H1 (cell line): ENCODE data around the gene SHANK2. TPM values are rescaled to one million over a fixed set of nuclear protein-coding genes. Genes with fewer than 3 reads are reported as not detected.

Experiments
- CTCF ChIA-PET: fragments of 300-600 bp; sonication (Branson Sonifier 250); formaldehyde crosslinking; loops from one replicate; lab custom pipeline; 2021; ENCODE audit not compliant: partially characterized antibody; lab: Charles Lee
- POLR2A ChIA-PET: fragments of 300-600 bp; sonication (Branson Sonifier 250); formaldehyde crosslinking; loops from one replicate; lab custom pipeline; 2021; ENCODE audit warnings: inconsistent platforms; ENCODE audit not compliant: partially characterized antibody; lab: Charles Lee
- DNase-seq, 2 experiments: peaks; one replicate each; pipeline versions ENCODE4 v3.0.0 to v3.0.0-alpha.2; 2010 to 2022; ENCODE audit warnings: low spot score in 2 of 2, low read depth in 1 of 2, mixed read lengths in 1 of 2
- FAIRE-seq: peaks from 2 replicates; lab custom pipeline; 2011; peaks lifted over from hg19 to GRCh38; lab: Jason Lieb, UNC
- H2AFZ ChIP-seq: 2 replicates; pipeline ENCODE4 v1.8.1; 2012; ENCODE audit warnings: low read length, inconsistent platforms
- H2AK5ac ChIP-seq: 2 replicates; pipeline ENCODE4 v1.6.1; 2013; ENCODE audit warnings: low read depth, low read length
- H2BK120ac ChIP-seq: replicated peaks from 2 replicates; pipeline ENCODE3; 2013; ENCODE audit warnings: low read depth, low read length, inconsistent platforms
- H2BK12ac ChIP-seq: 2 replicates; pipeline ENCODE4 v1.6.1; 2013; ENCODE audit warnings: low read depth, low read length
- H2BK15ac ChIP-seq: 2 replicates; pipeline ENCODE4 v1.6.1; 2013; ENCODE audit warnings: low read length
- H2BK20ac ChIP-seq: 2 replicates; pipeline ENCODE4 v1.6.1; 2013; ENCODE audit warnings: low read length
- H2BK5ac ChIP-seq: 2 replicates; pipeline ENCODE4 v1.6.1; 2013; ENCODE audit warnings: low read depth, low read length
- H3K14ac ChIP-seq: 2 replicates; pipeline ENCODE4 v1.6.1; 2013; ENCODE audit warnings: inconsistent platforms; ENCODE audit not compliant: insufficient read length
- H3K18ac ChIP-seq: 2 replicates; pipeline ENCODE4 v1.6.1; 2013; ENCODE audit warnings: low read length; ENCODE audit errors: extremely low read depth
- H3K23ac ChIP-seq: 2 replicates; pipeline ENCODE4 v1.6.1; 2013; ENCODE audit warnings: inconsistent platforms; ENCODE audit not compliant: insufficient read length
- H3K23me2 ChIP-seq: 2 replicates; pipeline ENCODE4 v1.6.1; 2013; ENCODE audit warnings: low read depth, low read length
- H3K27ac ChIP-seq: 2 replicates; pipeline ENCODE4 v1.6.1; 2011; ENCODE audit warnings: low read depth, low read length, inconsistent platforms
- H3K27me3 ChIP-seq, 4 experiments: replicated peaks in 1 of 4; 1 replicate in 1 of 4; 2 replicates in 3 of 4; pipeline versions ENCODE4 v1.6.1 to v1.8.1; 2011 to 2013; ENCODE audit warnings: low read length in 3 of 4, mild to moderate bottlenecking in 3 of 4, inconsistent platforms in 2 of 4, mixed read lengths in 2 of 4, moderate library complexity in 1 of 4; ENCODE audit not compliant: control insufficient read depth in 3 of 4, insufficient read depth in 3 of 4; ENCODE audit errors: extremely low read depth in 1 of 4
- H3K36me3 ChIP-seq, 4 experiments: 2 replicates each; pipeline versions ENCODE4 v1.6.1 to v1.8.1; 2011 to 2013; ENCODE audit warnings: mild to moderate bottlenecking in 4 of 4, low read length in 3 of 4, moderate library complexity in 2 of 4, control low read depth in 1 of 4, inconsistent platforms in 1 of 4; ENCODE audit not compliant: insufficient read depth in 4 of 4, control insufficient read depth in 2 of 4
- H3K4ac ChIP-seq: replicated peaks from 2 replicates; pipeline ENCODE3; 2013; ENCODE audit warnings: low read length, low read depth, mixed read lengths, inconsistent platforms; ENCODE audit not compliant: insufficient read length
- H3K4me1 ChIP-seq, 4 experiments: replicated peaks in 1 of 4; 1 replicate in 1 of 4; 2 replicates in 3 of 4; pipeline versions ENCODE4 v1.6.1 to v1.8.1; 2011 to 2013; ENCODE audit warnings: low read length in 3 of 4, inconsistent platforms in 2 of 4, mixed read lengths in 1 of 4; ENCODE audit not compliant: insufficient read depth in 4 of 4, control insufficient read depth in 3 of 4
- H3K4me2 ChIP-seq, 2 experiments: 2 replicates each; pipeline versions ENCODE4 v1.6.1 to v1.8.1; 2011 to 2013; ENCODE audit warnings: low read depth in 2 of 2, low read length in 2 of 2, control low read depth in 1 of 2, inconsistent platforms in 1 of 2, mild to moderate bottlenecking in 1 of 2; ENCODE audit not compliant: insufficient read depth in 1 of 2
- H3K4me3 ChIP-seq, 4 experiments: fragments of 200-600, 300-600 bp in 1 of 4; sonication (generic), shearing (Covaris generic), sonication (Bioruptor Twin) in 1 of 4; 2 replicates each; pipeline versions ENCODE4 v1.5.1 to v1.8.1; 2011 to 2016; ENCODE audit warnings: low read length in 4 of 4, low read depth in 3 of 4, control low read depth in 2 of 4, inconsistent platforms in 2 of 4, mild to moderate bottlenecking in 2 of 4, mixed read lengths in 1 of 4, moderate library complexity in 1 of 4; ENCODE audit not compliant: insufficient read depth in 2 of 4; ENCODE audit errors: extremely low read depth in 1 of 4
- H3K56ac ChIP-seq: replicated peaks from 2 replicates; pipeline ENCODE3; 2013; ENCODE audit warnings: low read depth, mild to moderate bottlenecking, mixed read lengths, low read length, inconsistent platforms; ENCODE audit not compliant: insufficient read length
- H3K79me1 ChIP-seq: 2 replicates; pipeline ENCODE4 v1.6.1; 2013; ENCODE audit warnings: low read depth, low read length, control low read depth
- H3K79me2 ChIP-seq, 2 experiments: 2 replicates each; pipeline versions ENCODE4 v1.6.1 to v1.8.1; 2012 to 2013; ENCODE audit warnings: low read length in 2 of 2, mild to moderate bottlenecking in 2 of 2, inconsistent platforms in 1 of 2; ENCODE audit not compliant: insufficient read depth in 2 of 2, control insufficient read depth in 1 of 2
- H3K9ac ChIP-seq, 4 experiments: replicated peaks in 1 of 4; 1 replicate in 1 of 4; 2 replicates in 3 of 4; pipeline versions ENCODE4 v1.6.1 to v1.8.1; 2011 to 2013; ENCODE audit warnings: low read depth in 3 of 4, low read length in 3 of 4, control low read depth in 2 of 4, mild to moderate bottlenecking in 2 of 4, moderate library complexity in 2 of 4, inconsistent platforms in 1 of 4; ENCODE audit errors: extremely low read depth in 1 of 4
- H3K9me3 ChIP-seq, 2 experiments: 2 replicates each; pipeline versions ENCODE4 v1.6.1 to v1.8.1; 2012 to 2013; ENCODE audit warnings: mild to moderate bottlenecking in 2 of 2, moderate library complexity in 2 of 2, control low read depth in 1 of 2, inconsistent platforms in 1 of 2, low read depth in 1 of 2, low read length in 1 of 2, mixed read lengths in 1 of 2; ENCODE audit not compliant: insufficient read depth in 2 of 2
- H4K20me1 ChIP-seq, 2 experiments: replicated peaks in 1 of 2; 2 replicates each; pipeline versions ENCODE3 to v1.8.1; 2011 to 2013; ENCODE audit warnings: inconsistent platforms in 2 of 2, low read length in 2 of 2, mild to moderate bottlenecking in 1 of 2; ENCODE audit not compliant: insufficient read depth in 2 of 2, control insufficient read depth in 1 of 2
- H4K5ac ChIP-seq: 2 replicates; pipeline ENCODE4 v1.6.1; 2013; ENCODE audit warnings: low read length, low read depth, mixed read lengths, inconsistent platforms; ENCODE audit not compliant: insufficient read length
- H4K8ac ChIP-seq: 2 replicates; pipeline ENCODE4 v1.8.0; 2013; ENCODE audit warnings: mild to moderate bottlenecking, moderate library complexity, low read length, inconsistent platforms; ENCODE audit not compliant: insufficient read depth; ENCODE audit errors: extremely low read depth
- H4K91ac ChIP-seq: replicated peaks from 2 replicates; pipeline ENCODE3; 2013; ENCODE audit warnings: low read length, mixed read lengths, inconsistent platforms; ENCODE audit not compliant: insufficient read length
- CBX5 ChIP-seq: fragments of 300-800, 300-1000 bp; sonication (generic); IDR thresholded peaks from 2 replicates; pipeline ENCODE4 v1.7.1; 2016; ENCODE audit warnings: antibody characterized with exemption, low read length, low read depth
- GABPA ChIP-seq: IDR thresholded peaks from 2 replicates; pipeline ENCODE4 v1.6.1; 2011; ENCODE audit warnings: mild to moderate bottlenecking, low read length, moderate library complexity, borderline replicate concordance; ENCODE audit not compliant: insufficient read depth
- JUND ChIP-seq: IDR thresholded peaks from 2 replicates; pipeline ENCODE4 v1.6.1; 2011; ENCODE audit warnings: mild to moderate bottlenecking, improper control_type of control experiment, low read length
- NANOG ChIP-seq: IDR thresholded peaks from 2 replicates; pipeline ENCODE4 v1.6.1; 2011; ENCODE audit warnings: low read length, low read depth, mild to moderate bottlenecking, inconsistent platforms; ENCODE audit not compliant: insufficient read depth, poor library complexity, severe bottlenecking
- RFX5 ChIP-seq: IDR thresholded peaks from 2 replicates; pipeline ENCODE4 v1.6.1; 2011; ENCODE audit warnings: low read depth, low read length, improper control_type of control experiment, borderline replicate concordance
- RNF2 ChIP-seq: fragments of 200-900, 300-1000 bp; sonication (generic); IDR thresholded peaks from 2 replicates; pipeline ENCODE4 v1.7.1; 2016; ENCODE audit warnings: borderline replicate concordance, low read depth, mild to moderate bottlenecking, antibody characterized with exemption, low read length; ENCODE audit not compliant: poor library complexity, severe bottlenecking; ENCODE audit errors: missing control alignments
- SIX5 ChIP-seq: IDR thresholded peaks from 2 replicates; pipeline ENCODE4 v1.6.1; 2011; ENCODE audit warnings: mild to moderate bottlenecking, low read depth, low read length
- SP1 ChIP-seq: IDR thresholded peaks from 2 replicates; pipeline ENCODE4 v1.6.1; 2011; ENCODE audit warnings: low read depth, low read length
- TCF12 ChIP-seq: IDR thresholded peaks from 2 replicates; pipeline ENCODE4 v1.6.1; 2011; ENCODE audit warnings: low read depth, mild to moderate bottlenecking, low read length
- TEAD4 ChIP-seq: IDR thresholded peaks from 2 replicates; pipeline ENCODE4 v1.6.1; 2012; ENCODE audit warnings: low read depth, low read length, inconsistent platforms, mixed read lengths
- YY1 ChIP-seq: IDR thresholded peaks from 2 replicates; pipeline ENCODE4 v1.6.1; 2011; ENCODE audit warnings: low read depth, mild to moderate bottlenecking, low read length
- whole genome bisulfite sequencing, 2 experiments: shearing (Covaris generic) in 1 of 2; methylation state at CpG; one replicate each; pipeline versions ENCODE4 v1.1.6 to v1.1.7; 2013 to 2015; ENCODE audit warnings: low lambda C conversion rate in 2 of 2, mixed read lengths in 2 of 2, inconsistent platforms in 1 of 2, low coverage in 1 of 2, missing lambda C conversion rate in 1 of 2; ENCODE audit not compliant: insufficient replicate concordance in 2 of 2, insufficient coverage in 1 of 2, insufficient read length in 1 of 2; ENCODE audit errors: extremely low coverage in 1 of 2, missing lambda C conversion rate in 1 of 2; 5-methylcytosine and 5-hydroxymethylcytosine counted together
- polyA plus RNA-seq, 7 experiments: library from polyadenylated mRNA; depleted of rRNA in 3 of 7; stranded (reverse) in 5 of 7; unstranded in 2 of 7; fragments of >200 nt in 5 of 7; fragments of 200-250 nt in 2 of 7; gene quantifications; 1 replicate in 5 of 7; 2 replicates in 1 of 7; 4 replicates in 1 of 7; pipeline versions ENCODE4 v1.2.1 to v1.2.3, GENCODE V29; 2011 to 2013; ENCODE audit warnings: missing spikeins in 2 of 7, mixed read lengths in 2 of 7
- total RNA-seq: library from RNA; stranded (reverse); fragmentation: NEBNext Ultra II Directional; extraction: Animal tissue kit (Norgen Biotek cat#: 25700); gene quantifications from 2 replicates; pipeline ENCODE4 v1.2.1, GENCODE V29; 2021
- TF ChIP-seq, protein P1 (sequence below): IDR thresholded peaks from 2 replicates; pipeline ENCODE4 v1.6.1; 2012; ENCODE audit warnings: low read length, inconsistent platforms

SHANK2 gene
- total and polyA plus RNA-seq, 2 of the 8 experiments (the other 6 are each of a cell fraction or from before 2014, with no cell fraction given): 10.1 to 54.2 TPM

GRCh38 chr11:71215425-71215965 is 36.9 kb downstream of the SHANK2 start:
- Histone ChIP-seq H3K23me2 (no peaks in the 10 kb centered on the region), H3K9me3 (no peaks in the 10 kb centered on the region), H4K5ac (no peak overlapping the region), H2AFZ (no peak overlapping the region), H3K36me3 (no peaks in the 10 kb centered on the region), H3K23ac (no peak overlapping the region), H3K27me3 (no peaks in the 10 kb centered on the region), H4K8ac (no peak overlapping the region; the same call in 1 of the 2 replicates), H3K4me1 (peaks cover 2 to 16% (median 5%) of the 10 kb centered on the region in 4 experiments; a peak in 6 of 7 replicates), H2BK15ac (no peak overlapping the region), H2BK20ac (no peak overlapping the region), H3K27ac (no peak overlapping the region), H2BK12ac (no peak overlapping the region), H3K4me3 (no peak overlapping the region), H3K79me1 (peaks cover 19% of the 10 kb centered on the region; the same call in 1 of the 2 replicates), H4K91ac (no peak overlapping the region), H3K56ac (no peak overlapping the region), H3K4ac (no peak overlapping the region), H3K4me2 (no peak overlapping the region), H2BK120ac (no peak overlapping the region), H3K14ac (no peak overlapping the region), H2BK5ac (no peak overlapping the region), H3K79me2 (peaks cover 3 to 72% of the 10 kb centered on the region in 2 experiments), H4K20me1 (peaks cover 17 to 18% of the 10 kb centered on the region in 2 experiments), H3K18ac (no peak overlapping the region), H3K9ac (no peak overlapping the region), H2AK5ac (no peak overlapping the region)
- FAIRE-seq (no peak), DNase-seq (no peak)
- ChIA-PET POLR2A (no interaction called here), CTCF (interaction anchor here (1.0 to 1.1 kb wide), 2 partner anchors 27 to 130 kb away, joined by 3 read pairs; no protein-coding TSS in a partner anchor)
- WGBS, 2 experiments: 92% methylated on average over 12 of the region's 12 CpGs; no CpG with 5 or more reads in 1 of the 2 experiments
- TF ChIP-seq TCF12: no peak
- TF ChIP-seq GABPA: no peak
- no peak for TF ChIP-seq YY1
- TF ChIP-seq NANOG: no peak
- no peak for TF ChIP-seq RFX5
- TF ChIP-seq SIX5: no peak
- no peak for TF ChIP-seq RNF2
- no peak for TF ChIP-seq JUND
- TF ChIP-seq SP1: no peak
- TF ChIP-seq, protein P1, sequence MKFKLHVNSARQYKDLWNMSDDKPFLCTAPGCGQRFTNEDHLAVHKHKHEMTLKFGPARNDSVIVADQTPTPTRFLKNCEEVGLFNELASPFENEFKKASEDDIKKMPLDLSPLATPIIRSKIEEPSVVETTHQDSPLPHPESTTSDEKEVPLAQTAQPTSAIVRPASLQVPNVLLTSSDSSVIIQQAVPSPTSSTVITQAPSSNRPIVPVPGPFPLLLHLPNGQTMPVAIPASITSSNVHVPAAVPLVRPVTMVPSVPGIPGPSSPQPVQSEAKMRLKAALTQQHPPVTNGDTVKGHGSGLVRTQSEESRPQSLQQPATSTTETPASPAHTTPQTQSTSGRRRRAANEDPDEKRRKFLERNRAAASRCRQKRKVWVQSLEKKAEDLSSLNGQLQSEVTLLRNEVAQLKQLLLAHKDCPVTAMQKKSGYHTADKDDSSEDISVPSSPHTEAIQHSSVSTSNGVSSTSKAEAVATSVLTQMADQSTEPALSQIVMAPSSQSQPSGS: no peak
- no peak for TF ChIP-seq TEAD4
- TF ChIP-seq CBX5: no peak
